DOHH2 (cell line): ENCODE results near the gene CRYBG3.

ENCODE experiments used
- H3F3A ChIP-seq: fragments of 200-600 bp; sonication (generic), shearing (Covaris generic); 2 replicates; pipeline ENCODE4 v1.6.0; 2016; ENCODE audit warnings: antibody characterized with exemption, mild to moderate bottlenecking; ENCODE audit not compliant: control insufficient read depth, insufficient read depth
- H3K27ac ChIP-seq: fragments of 200-600 bp; sonication (generic); 2 replicates; pipeline ENCODE4 v1.5.1; 2014; ENCODE audit warnings: low read depth, mild to moderate bottlenecking, low read length, moderate library complexity
- H3K27me3 ChIP-seq: fragments of 200-600 bp; sonication (generic); 2 replicates; pipeline ENCODE4 v1.6.1; 2014; ENCODE audit warnings: mild to moderate bottlenecking, low read length, mixed read lengths; ENCODE audit not compliant: control insufficient read depth
- H3K36me3 ChIP-seq: fragments of 200-600 bp; sonication (generic); 2 replicates; pipeline ENCODE4 v1.6.1; 2014; ENCODE audit warnings: mild to moderate bottlenecking, low read length, moderate library complexity, mixed read lengths; ENCODE audit not compliant: control insufficient read depth
- H3K4me1 ChIP-seq: fragments of 200-600 bp; sonication (generic); 2 replicates; pipeline ENCODE4 v1.6.1; 2014; ENCODE audit warnings: mild to moderate bottlenecking, low read length, mixed read lengths; ENCODE audit not compliant: control insufficient read depth
- H3K4me2 ChIP-seq: fragments of 200-600 bp; sonication (generic); 2 replicates; pipeline ENCODE4 v1.6.0; 2014; ENCODE audit warnings: mild to moderate bottlenecking, low read length, moderate library complexity
- H3K4me3 ChIP-seq: fragments of 200-600 bp; sonication (generic); 2 replicates; pipeline ENCODE4 v1.5.1; 2014; ENCODE audit warnings: mild to moderate bottlenecking, low read length, mixed read lengths
- H3K79me2 ChIP-seq: fragments of 200-600 bp; sonication (generic); 2 replicates; pipeline ENCODE4 v1.6.1; 2014; ENCODE audit warnings: mild to moderate bottlenecking, low read length, mixed read lengths; ENCODE audit not compliant: control insufficient read depth
- H3K9me2 ChIP-seq: fragments of 200-600 bp; sonication (generic); replicated peaks from 2 replicates; pipeline ENCODE4 v1.6.1; 2014; ENCODE audit warnings: mild to moderate bottlenecking, low read length, mixed read lengths; ENCODE audit not compliant: control insufficient read depth
- H3K9me3 ChIP-seq: fragments of 200-600 bp; sonication (generic); 2 replicates; pipeline ENCODE4 v1.6.1; 2014; ENCODE audit warnings: antibody characterized with exemption, low read length, mixed read lengths; ENCODE audit not compliant: control insufficient read depth, insufficient read depth
- H4K20me1 ChIP-seq: fragments of 200-600 bp; sonication (generic); 2 replicates; pipeline ENCODE4 v1.6.0; 2014; ENCODE audit warnings: low read depth, mild to moderate bottlenecking, antibody characterized with exemption, low read length, moderate library complexity; ENCODE audit not compliant: control insufficient read depth, insufficient read depth
- EZH2phosphoT487 ChIP-seq: fragments of 200-600 bp; sonication (generic); IDR thresholded peaks from 2 replicates; pipeline ENCODE4 v1.6.1; 2017; ENCODE audit warnings: borderline replicate concordance, mild to moderate bottlenecking, antibody characterized with exemption, low read length, moderate library complexity, mixed read lengths
- TF ChIP-seq, protein P1 (sequence below): fragments of 200-600 bp; sonication (generic); IDR thresholded peaks from one replicate; pipeline ENCODE4 v1.5.1; 2014; ENCODE audit warnings: antibody characterized with exemption, mild to moderate bottlenecking, low read depth, low read length; ENCODE audit not compliant: poor library complexity, severe bottlenecking

CRYBG3 gene

DNA sequence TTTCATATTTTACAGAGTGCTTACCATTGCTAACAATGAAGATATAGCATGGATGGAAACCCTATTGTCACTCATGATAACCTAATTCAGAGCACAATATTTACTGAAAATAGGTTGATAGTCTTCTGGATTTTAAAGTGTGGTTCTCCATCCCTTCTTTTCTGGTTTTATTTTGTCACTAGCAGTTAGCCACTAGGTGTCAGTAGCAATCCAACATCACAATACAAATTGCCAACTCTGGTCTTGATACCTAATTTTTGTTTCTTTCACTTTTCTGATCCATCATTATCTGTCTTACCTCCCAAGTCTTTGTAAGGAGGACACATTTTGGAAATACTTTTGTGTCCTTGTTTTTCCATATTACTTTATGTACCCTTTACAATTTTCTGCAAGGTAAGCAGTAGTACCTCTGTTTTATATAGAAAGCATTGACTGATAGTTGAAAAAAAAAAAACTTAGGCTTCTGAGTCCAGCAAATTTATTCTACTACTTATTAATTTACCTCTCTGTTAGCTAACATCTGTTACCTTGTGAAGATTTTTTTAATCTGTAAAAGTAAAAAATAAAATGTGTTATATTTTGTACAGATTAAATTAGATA lies 28.3 kb upstream of the CRYBG3 start:
- Histone ChIP-seq H3K36me3 (no peaks in the 10 kb centered on the region), H3K4me2 (no peak overlapping the region), H3K4me3 (no peak overlapping the region), H3K9me3 (no peaks in the 10 kb centered on the region), H4K20me1 (no peaks in the 10 kb centered on the region), H3K4me1 (no peaks in the 10 kb centered on the region), H3K27me3 (no peaks in the 10 kb centered on the region), H3K79me2 (no peaks in the 10 kb centered on the region), H3K9me2 (no peaks in the 10 kb centered on the region), H3K27ac (no peak overlapping the region), H3F3A (no peaks in the 10 kb centered on the region)
- no peak for TF ChIP-seq EZH2phosphoT487
- TF ChIP-seq, protein P1, sequence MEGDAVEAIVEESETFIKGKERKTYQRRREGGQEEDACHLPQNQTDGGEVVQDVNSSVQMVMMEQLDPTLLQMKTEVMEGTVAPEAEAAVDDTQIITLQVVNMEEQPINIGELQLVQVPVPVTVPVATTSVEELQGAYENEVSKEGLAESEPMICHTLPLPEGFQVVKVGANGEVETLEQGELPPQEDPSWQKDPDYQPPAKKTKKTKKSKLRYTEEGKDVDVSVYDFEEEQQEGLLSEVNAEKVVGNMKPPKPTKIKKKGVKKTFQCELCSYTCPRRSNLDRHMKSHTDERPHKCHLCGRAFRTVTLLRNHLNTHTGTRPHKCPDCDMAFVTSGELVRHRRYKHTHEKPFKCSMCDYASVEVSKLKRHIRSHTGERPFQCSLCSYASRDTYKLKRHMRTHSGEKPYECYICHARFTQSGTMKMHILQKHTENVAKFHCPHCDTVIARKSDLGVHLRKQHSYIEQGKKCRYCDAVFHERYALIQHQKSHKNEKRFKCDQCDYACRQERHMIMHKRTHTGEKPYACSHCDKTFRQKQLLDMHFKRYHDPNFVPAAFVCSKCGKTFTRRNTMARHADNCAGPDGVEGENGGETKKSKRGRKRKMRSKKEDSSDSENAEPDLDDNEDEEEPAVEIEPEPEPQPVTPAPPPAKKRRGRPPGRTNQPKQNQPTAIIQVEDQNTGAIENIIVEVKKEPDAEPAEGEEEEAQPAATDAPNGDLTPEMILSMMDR = peak; percentile 72

DNA sequence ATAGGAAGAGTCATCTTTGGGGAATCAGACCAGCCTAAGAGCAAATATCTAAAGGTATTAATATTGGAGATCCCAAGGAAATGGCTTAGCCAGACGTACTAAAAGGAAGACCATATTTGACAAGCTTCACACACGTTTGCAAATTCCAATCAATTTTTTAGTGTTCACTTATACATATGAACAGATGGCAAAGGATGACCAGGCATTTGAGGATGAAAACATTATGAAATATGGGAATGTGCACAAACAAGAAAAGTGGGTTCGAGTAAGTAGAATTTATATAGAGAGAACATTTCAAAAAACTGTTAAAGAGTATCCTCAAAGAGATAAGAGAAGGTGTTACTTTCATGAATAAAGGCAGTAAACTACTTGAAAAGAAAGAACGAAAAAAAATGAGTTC lies 25.9 kb upstream of the CRYBG3 start:
- no peaks in the 10 kb centered on the region for H3K36me3 ChIP-seq
- no peaks in the 10 kb centered on the region for H3K9me3 ChIP-seq
- TF ChIP-seq EZH2phosphoT487 = no peak
- TF ChIP-seq, protein P1 = no peak

DNA sequence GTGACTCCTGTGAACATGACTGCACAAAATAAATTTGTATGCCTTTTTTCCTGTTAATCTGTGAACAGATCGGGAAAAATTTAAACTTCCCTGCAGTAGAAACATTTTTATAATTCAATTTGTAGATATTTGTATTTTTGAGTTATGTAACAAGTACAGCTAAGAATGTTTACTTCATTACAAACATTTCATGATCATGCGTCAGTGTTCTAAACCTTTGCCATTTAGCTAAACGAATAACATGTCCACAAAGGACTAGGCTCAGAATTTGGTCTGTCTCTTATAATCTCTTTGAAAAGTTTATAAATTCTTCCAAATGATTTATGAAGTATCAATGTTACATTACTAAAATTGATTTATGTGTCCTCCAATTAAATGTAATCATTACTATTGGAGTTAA lies 17.3 kb upstream of the CRYBG3 start:
- Histone ChIP-seq H3K4me2 (no peak overlapping the region), H3K79me2 (no peaks in the 10 kb centered on the region), H3K4me3 (no peak overlapping the region), H3K27ac (no peak overlapping the region), H3K4me1 (no peaks in the 10 kb centered on the region), H4K20me1 (no peaks in the 10 kb centered on the region), H3F3A (no peaks in the 10 kb centered on the region), H3K36me3 (no peaks in the 10 kb centered on the region), H3K9me3 (no peaks in the 10 kb centered on the region), H3K27me3 (peaks cover 5% of the 10 kb centered on the region; the same call in 1 of the 2 replicates), H3K9me2 (no peaks in the 10 kb centered on the region)
- no peak for TF ChIP-seq EZH2phosphoT487
- TF ChIP-seq, protein P1 = no peak

More for the DNA sequence above, 25.9 kb upstream of the CRYBG3 start:
- H3K4me1 ChIP-seq = no peaks in the 10 kb centered on the region
- H3K4me3 ChIP-seq = no peak overlapping the region
- no peaks in the 10 kb centered on the region for H4K20me1 ChIP-seq
- H3K4me2 ChIP-seq = no peak overlapping the region
- H3F3A ChIP-seq = no peaks in the 10 kb centered on the region
- H3K27me3 ChIP-seq = no peaks in the 10 kb centered on the region
- H3K27ac ChIP-seq = no peak overlapping the region
- H3K9me2 ChIP-seq = no peaks in the 10 kb centered on the region
- no peaks in the 10 kb centered on the region for H3K79me2 ChIP-seq
